ENCODE measurements around the gene SETD3.
"Not testable (repeated sequence)": the region's sequence is repeated elsewhere in the genome, so short reads cannot be mapped to it uniquely, and the experiment has no call there.

SETD3 gene

DNA sequence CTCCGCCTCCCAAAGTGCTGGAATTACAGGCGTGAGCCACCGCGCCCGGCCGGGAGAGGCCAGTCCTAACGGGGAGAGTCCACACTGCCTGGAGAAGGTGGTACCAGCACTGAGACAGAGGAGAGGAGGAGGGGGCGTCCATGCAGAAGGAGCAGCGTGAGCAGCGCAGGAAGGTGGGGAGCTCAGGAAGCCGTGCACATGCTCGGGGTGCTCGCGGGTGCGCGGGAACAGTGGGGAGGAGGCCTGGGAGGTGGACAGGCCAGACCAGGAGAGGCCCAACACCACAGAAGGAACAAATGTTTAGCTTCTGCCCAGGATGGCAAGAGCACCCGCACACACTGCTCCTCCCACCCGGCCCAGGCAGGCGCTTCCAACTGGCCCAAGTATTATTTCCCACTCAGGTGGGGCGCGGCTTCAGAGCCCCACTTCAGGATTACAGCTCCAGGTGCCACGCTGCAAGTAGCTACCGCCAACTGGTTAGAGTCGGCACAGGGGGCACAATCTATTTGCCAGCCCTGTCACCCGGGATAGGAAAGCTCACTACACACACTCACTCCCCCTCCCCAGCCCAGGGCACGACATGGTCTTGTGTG lies 127.9 kb downstream of the SETD3 start:
- Histone ChIP-seq H3K27me3 (ENCODE audit: control insufficient read depth, insufficient read depth, low read length) (no peaks in the 10 kb centered on the region), H3K9me3 (ENCODE audit: control insufficient read depth, low read length) (no peaks in the 10 kb centered on the region), H3K4me1 (ENCODE audit: control insufficient read depth, insufficient read depth, low read length) (peaks cover 5% of the 10 kb centered on the region), H3K9ac (ENCODE audit: low read length) (no peak overlapping the region), H3K4me3 (ENCODE audit: low read length) (no peak overlapping the region), H3K36me3 (ENCODE audit: control insufficient read depth, insufficient read depth, low read length) (no peaks in the 10 kb centered on the region)

DNA sequence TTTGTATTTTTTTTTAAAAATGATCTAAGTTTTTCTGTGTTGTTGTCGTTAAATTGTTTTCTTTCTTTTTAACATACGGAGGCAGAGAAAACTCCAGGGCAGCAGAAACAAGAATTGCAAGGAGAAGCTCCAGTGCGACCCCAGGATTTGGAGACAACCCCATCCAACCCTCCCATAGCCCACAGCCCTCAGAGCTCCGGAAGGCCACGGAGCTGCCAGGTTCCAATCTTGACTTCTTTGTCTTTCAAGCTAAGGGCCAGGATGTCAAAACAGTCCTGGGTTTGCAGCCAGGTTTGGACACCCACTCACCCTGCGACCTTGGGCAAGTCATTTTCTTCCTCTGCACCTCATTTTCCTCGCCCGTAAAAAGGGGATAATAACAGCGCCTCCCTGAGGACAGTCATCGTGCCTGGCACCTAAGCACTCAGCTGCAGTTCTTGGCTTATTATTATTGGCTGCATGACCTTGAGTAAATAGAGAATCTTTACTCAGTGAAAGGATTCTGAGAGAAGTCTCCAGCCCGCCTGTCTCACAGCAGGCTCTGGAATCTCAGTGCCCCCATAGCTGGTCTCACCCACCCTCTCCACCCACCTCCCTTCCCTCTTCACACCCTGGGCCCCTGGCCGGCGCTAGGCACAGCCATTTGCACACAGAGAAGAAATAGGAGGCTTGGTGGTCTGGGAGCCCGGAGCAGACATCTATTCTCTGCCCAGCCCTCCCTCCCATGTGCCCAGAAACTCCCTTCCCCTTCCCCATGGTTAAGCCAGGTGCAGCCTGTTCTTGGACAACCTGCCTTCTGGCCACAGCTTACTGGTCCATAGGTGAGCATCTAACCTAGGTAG lies 129.3 kb downstream of the SETD3 start:
- H3K4me3 ChIP-seq (ENCODE audit: low read length) = no peak overlapping the region
- H3K9ac ChIP-seq (ENCODE audit: low read length) = no peak overlapping the region
- H3K36me3 ChIP-seq (ENCODE audit: control insufficient read depth, insufficient read depth, low read length) = no peaks in the 10 kb centered on the region
- no peaks in the 10 kb centered on the region for H3K4me1 ChIP-seq (ENCODE audit: control insufficient read depth, insufficient read depth, low read length)
- H3K9me3 ChIP-seq (ENCODE audit: control insufficient read depth, low read length) = no peaks in the 10 kb centered on the region
- no peaks in the 10 kb centered on the region for H3K27me3 ChIP-seq (ENCODE audit: control insufficient read depth, insufficient read depth, low read length)

DNA sequence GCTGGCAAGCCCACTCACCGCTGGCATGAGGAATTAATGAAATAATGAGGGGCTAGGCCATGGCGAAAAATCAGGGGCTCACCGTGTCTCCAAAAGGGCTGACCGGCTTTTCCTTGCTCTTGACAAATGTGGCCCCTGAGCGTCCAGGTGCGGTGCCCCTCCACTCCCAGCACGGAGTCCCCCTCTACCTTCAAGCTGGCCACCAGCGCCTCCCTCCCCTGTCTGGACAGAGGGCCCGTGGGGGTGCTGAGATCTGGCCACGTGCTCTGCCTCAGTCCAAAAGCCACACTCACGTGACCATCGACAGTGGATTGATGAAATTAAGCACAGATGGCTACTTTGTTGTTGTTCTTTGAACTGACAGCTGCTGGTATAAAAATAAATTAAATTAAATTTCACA lies 129.9 kb downstream of the SETD3 start:
- H3K9me3 ChIP-seq (ENCODE audit: control insufficient read depth, low read length) = no peaks in the 10 kb centered on the region
- no peaks in the 10 kb centered on the region for H3K36me3 ChIP-seq (ENCODE audit: control insufficient read depth, insufficient read depth, low read length)
- H3K4me3 ChIP-seq (ENCODE audit: low read length) = no peak overlapping the region
- no peak overlapping the region for H3K9ac ChIP-seq (ENCODE audit: low read length)
- H3K4me1 ChIP-seq (ENCODE audit: control insufficient read depth, insufficient read depth, low read length) = no peaks in the 10 kb centered on the region
- H3K27me3 ChIP-seq (ENCODE audit: control insufficient read depth, insufficient read depth, low read length) = no peaks in the 10 kb centered on the region

DNA sequence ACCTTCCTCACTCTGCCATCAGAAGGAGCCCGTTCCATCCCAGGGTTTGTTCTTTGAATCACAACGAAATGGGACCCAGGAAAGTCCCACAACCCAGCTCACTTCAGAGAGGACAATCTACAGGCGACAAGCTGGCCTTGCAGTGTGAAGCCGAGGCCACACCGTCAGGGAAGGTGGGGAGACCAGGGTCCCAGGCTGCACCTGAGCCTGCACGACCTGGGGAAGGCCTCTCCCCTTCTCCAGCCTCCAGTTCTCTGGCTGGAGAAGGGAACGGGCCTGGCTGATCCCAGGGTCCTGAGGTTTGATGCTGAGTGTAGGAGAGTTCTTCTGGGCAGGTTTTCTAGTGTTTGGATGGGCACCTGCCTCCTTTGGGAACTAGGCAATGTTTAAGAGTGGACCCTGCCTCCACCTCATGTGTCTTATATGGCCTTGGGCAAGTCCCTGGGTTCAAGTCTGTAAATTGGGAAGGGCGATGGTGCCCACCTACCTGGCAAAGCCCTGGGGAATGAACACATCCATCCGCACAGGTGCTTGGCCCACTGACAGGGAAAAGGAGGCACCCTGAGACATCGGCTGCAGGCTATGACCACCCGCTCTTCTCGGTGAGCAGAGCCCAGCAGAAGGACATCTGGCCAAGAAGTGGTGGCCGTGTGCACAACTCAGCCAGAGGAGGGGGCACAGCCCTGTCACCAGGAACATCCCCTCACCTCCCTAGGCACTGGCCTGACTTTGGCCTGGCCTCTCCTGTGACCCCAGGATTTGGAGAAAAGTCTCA lies 130.8 kb downstream of the SETD3 start:
- no peaks in the 10 kb centered on the region for H3K9me3 ChIP-seq (ENCODE audit: control insufficient read depth, low read length)
- H3K27me3 ChIP-seq (ENCODE audit: control insufficient read depth, insufficient read depth, low read length) = no peaks in the 10 kb centered on the region
- H3K9ac ChIP-seq (ENCODE audit: low read length) = no peak overlapping the region
- H3K4me3 ChIP-seq (ENCODE audit: low read length) = no peak overlapping the region
- H3K36me3 ChIP-seq (ENCODE audit: control insufficient read depth, insufficient read depth, low read length) = no peaks in the 10 kb centered on the region
- no peaks in the 10 kb centered on the region for H3K4me1 ChIP-seq (ENCODE audit: control insufficient read depth, insufficient read depth, low read length)

DNA sequence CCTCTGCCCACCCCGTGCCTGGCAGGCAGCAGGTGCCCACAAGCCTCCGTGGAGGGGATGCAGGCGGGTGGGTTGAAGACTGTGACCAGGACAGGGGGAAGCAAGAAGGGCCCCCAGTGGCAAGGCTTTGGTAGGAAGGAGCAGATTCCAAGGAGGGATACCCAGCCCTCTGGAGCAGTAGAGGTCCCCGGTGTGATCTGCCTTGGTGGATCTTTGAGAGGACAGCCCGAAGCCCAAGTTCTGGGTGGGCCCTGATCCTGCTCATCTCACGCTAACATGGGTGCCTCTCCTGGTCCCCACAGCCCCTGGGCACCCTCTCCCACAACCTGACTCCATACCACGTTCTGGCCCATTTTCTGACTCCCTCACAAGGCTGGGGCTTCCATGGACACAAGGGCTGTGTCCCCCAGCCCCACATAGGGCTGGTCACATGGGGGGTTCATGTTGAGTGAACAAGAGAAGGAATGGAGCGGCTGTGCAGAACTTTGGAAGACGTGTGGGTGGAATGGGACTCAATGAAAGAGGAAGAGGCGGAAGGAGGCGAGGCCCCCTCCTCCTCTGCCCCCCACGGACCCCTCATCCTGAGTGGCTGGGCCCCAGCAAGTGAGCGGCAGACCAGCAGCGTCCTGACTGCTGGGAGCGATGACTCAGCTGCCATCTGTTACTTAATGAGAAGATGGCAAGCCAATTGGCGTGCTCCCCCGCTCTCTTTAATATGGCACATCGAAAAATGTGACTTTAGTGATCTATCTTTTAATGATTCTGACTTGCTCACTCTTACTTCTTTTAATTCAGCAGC lies 131.6 kb downstream of the SETD3 start:
- Histone ChIP-seq H3K4me3 (ENCODE audit: low read length) (no peak overlapping the region), H3K27me3 (ENCODE audit: control insufficient read depth, insufficient read depth, low read length) (no peaks in the 10 kb centered on the region), H3K4me1 (ENCODE audit: control insufficient read depth, insufficient read depth, low read length) (no peaks in the 10 kb centered on the region), H3K9ac (ENCODE audit: low read length) (no peak overlapping the region), H3K9me3 (ENCODE audit: control insufficient read depth, low read length) (no peaks in the 10 kb centered on the region), H3K36me3 (ENCODE audit: control insufficient read depth, insufficient read depth, low read length) (no peaks in the 10 kb centered on the region)

DNA sequence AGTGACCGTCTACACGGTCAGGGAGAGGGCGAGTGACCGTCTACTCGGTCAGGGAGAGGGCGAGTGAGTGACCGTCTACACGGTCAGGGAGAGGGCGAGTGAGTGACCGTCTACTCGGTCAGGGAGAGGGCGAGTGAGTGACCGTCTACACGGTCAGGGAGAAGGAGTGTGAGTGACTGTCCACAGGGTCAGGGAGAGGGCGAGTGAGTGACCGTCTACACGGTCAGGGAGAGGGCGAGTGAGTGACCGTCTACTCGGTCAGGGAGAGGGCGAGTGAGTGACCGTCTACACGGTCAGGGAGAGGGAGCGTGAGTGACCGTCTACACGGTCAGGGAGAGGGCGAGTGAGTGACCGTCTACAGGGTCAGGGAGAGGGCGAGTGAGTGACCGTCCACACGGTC lies 132.4 kb downstream of the SETD3 start:
- not testable (repeated sequence) for H3K9ac ChIP-seq (ENCODE audit: low read length); H3K4me1 ChIP-seq (ENCODE audit: control insufficient read depth, insufficient read depth, low read length); H3K9me3 ChIP-seq (ENCODE audit: control insufficient read depth, low read length); H3K27me3 ChIP-seq (ENCODE audit: control insufficient read depth, insufficient read depth, low read length); H3K4me3 ChIP-seq (ENCODE audit: low read length); H3K36me3 ChIP-seq (ENCODE audit: control insufficient read depth, insufficient read depth, low read length)
